GM19193 (cell line): ENCODE results near the gene KATNAL1.

Experiments used
- POLR2A ChIP-seq: IDR thresholded peaks from 4 replicates; pipeline ENCODE4 v1.6.1; 2011; ENCODE audit not compliant: insufficient read depth, insufficient read length; ENCODE audit errors: extremely low read depth

The KATNAL1 gene

DNA sequence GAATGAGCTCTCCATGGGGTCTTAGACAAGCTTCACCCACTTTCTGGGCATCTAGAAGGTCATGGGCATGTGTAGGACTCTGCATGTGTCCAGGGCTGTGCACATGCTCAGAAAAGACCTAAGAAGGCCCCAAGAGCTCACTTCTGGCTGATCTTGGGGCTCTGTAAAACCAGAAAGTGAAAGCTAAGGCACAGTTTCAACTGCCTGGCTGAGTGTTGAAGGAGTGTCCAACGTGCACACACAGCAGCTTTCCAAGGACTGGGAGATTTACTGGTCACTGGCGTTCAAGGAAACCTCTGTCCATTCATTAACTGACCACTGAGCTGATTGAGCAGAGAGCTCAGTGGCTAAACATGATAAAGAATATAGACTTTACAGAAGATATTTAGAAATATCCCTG lies 137.9 kb downstream of the KATNAL1 start:
- no peak for TF ChIP-seq POLR2A

DNA sequence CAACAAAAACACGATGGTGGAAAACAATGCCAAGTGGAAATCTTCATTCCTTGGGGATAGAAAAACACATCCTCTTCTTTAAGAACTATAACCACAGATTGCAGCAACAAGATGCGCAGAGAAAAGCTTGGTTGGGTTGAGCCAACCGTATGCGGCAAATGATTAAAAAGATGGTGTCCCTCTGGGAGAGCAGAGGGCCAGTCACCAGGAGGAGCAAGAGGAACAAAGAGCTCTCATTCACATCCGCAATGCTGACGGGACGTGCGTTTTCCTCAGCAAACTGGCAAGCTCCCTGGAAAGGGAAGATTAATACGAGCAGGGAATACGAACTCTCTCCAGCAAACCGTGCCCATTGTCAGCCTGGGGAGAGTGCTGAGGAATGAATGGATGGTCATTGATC lies 141.6 kb downstream of the KATNAL1 start:
- TF ChIP-seq POLR2A: no peak

DNA sequence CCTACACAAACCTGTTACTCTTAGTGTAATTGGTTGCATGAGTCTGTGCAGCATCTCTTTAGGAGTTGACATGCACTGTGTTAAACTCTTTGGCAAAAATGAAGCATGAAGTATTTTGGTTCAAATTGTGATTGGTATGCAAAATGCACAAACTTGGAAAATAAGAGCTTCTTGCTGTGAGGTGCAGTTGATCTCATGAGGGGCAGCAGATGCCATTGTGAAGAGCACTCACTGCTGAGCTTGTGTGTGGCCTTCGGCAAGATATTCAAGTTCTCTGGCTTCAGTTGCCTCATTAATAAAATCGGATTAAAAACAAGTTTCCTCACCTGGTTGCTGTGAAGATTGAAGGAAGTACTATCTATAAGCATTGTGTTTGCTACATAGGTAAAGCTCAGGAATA lies 142.3 kb downstream of the KATNAL1 start:
- TF ChIP-seq POLR2A: no peak

DNA sequence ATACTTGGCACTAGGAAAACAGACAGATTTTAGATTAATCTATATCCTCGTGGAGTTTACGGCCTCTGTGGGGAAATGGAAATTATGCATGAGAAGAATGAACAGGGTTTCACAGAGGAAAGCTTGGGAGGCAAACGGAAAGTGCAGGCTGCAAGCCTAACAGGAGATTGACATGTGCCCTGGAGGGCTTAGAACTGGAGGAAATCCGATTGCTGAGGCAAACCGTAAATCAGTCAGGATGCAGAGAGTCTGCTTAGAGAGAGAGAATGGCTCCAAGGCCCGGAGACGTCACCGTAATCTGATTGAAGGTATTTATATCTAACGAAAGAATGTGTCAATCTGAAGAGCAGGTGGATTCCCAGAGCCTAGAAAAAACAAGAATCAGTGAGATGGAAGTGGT lies 143.2 kb downstream of the KATNAL1 start:
- TF ChIP-seq POLR2A: no peak

DNA sequence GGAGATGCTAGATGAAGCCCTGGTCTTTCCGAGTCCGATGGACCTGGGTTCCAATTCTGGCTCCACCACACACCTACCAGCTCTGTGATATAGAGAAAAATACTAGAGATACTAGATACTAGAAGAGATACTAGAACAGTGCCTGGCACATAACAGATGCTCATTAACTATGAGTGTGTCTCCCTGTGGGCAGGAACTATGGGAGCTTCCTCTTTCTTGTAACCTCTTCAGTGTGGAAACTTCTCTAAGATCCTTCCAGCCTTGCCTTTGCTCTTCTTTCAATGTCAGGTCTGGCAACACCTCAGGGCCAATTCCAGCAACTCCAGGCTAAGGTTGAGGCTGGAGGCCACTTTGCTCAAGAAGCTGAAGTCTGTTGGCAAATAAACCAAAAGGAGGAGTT lies 143.9 kb downstream of the KATNAL1 start:
- TF ChIP-seq POLR2A: no peak

DNA sequence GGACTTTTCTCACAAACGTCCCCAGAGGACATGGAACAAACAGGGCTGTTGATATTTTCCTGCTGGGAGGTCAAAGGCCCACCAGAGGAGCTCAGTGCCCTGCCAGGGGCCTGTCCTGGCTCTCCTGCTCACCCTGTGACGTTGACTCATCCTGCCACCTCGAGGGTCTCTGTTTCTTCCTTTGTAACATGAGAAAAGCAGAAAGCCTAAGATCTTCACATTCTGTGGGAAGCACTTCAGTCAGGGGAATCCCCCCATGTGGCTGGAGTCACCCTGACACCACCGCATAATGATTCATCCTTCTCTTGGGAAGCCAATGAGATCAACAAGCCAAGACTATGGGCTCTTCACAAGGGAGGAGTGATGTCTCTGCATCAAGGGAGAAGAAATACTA lies 147.9 kb downstream of the KATNAL1 start:
- no peak for TF ChIP-seq POLR2A

DNA sequence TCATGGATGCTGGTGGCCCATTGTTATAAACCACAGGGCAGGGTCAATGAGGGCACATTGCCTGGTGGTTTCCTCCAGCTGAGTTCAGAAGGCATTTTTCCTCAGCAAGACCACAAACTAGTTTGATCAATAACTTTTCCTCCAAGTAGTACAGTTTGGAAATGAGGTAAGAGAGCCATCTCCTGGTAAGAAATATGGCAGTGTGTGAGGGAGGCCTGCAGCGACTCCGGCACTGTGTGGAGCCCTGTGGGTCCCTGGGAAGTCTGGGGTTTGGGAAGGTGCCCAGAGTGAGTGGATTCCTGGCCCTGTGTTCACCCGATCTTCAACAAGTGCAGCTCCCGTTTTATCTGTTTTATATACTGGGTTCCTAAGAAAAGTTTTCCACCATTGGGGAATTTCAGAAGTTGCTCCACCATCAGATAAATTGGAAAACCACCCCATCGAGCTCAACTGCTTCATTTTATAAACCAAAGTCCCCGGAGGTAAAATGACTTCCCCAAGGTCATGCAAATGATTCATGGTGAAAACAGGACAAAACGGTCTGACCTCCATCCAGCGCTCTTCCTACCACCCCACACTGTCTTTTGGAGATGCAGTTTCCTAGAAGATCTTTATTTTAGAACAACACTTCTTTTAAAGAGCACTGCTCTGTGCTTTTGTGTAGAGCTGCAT lies 148.4 kb downstream of the KATNAL1 start:
- no peak for TF ChIP-seq POLR2A

DNA sequence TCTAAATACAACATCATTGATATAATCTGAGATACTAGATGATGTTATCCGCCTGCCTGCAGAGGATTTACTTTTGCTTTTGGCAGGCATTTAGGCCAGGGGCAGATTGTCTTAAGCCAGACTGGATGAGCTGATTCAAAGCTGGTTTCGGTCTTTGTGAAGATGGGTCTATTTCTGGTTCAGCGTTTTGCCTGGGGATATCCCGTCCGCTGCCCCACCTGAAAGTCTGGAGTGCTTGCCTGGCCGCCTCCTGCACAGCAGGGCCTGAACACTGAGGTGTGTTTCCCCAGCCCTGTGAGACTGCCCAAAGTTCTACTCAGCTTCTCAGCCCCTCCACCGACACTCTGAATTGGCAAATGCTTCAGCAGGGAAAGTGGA lies 149.7 kb downstream of the KATNAL1 start:
- no peak for TF ChIP-seq POLR2A

DNA sequence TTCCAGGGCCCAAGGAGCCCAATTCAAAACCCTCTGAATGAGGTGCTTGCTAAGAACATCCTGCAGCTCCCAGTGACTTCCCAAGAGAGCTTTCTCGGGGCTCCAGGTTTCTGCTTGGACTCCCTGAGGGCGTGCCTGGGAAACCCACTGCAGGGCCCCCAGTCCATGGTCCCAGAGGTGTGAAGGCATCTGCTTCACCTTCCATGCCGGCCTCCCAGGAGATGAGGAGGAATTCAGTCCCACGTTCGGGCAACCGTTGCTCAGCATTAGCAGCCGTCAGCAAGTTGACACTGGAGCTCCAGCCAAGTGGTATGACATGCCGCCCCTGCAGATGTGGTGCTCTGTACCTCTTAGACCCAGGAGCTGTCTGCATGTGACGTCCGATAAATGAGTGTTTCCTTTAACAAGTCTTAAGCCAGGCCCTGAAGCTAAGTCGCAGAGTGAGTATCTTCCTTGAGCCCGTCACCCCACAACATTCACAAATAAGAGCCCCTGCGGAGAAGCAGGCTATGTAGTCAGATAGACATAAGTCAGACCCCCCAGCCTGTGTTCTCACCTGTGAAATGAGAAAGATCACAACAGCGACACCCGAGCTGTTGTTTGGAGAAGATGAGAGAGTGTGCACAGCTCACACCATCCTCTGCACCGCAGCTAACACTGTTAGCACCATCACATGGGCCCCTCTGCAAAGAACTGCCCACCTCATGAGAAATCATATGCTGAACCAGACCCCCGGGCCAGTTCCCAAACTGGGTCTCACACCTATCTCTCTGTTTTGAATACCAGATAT lies 150.3 kb downstream of the KATNAL1 start:
- TF ChIP-seq POLR2A: no peak

DNA sequence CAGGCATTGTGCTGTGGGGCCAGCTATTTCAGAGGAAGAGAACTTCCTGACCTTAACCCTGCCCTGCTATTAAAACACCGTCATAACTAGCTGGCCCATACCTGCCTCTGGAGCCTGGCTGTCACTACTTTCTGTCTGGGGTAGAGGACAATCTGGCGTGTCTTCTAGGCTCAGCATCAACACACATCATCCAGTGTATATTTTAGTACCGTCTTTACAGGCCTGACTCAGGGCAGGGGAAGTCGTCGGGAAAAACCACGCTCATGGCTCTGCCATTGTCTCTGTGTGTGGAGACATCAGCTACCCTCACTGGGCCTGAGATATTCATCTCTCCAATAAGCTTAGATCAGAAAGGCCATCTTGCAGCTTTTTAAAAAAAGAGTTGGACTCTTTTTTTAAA lies 151.1 kb downstream of the KATNAL1 start:
- TF ChIP-seq POLR2A: no peak

DNA sequence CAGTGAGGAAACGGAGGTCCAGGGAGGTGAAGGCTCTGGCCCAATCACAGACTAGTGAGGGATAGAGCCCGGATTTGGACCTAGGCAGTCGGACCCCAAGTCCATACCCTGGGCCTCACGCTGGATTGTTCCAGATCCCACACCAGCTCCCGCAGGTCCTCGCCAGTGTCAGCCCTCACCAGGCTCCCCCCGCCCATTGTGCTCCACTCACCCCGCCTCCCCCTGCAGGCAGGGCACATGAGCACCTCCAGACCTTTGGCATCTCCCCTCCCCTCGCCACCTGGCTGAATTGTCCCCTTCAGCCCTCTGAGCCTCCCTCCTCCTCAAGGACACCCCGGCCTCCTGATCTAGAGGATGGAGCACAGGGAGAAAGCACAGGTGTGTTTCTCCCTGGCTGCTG lies 152.4 kb downstream of the KATNAL1 start:
- TF ChIP-seq POLR2A: no peak

DNA sequence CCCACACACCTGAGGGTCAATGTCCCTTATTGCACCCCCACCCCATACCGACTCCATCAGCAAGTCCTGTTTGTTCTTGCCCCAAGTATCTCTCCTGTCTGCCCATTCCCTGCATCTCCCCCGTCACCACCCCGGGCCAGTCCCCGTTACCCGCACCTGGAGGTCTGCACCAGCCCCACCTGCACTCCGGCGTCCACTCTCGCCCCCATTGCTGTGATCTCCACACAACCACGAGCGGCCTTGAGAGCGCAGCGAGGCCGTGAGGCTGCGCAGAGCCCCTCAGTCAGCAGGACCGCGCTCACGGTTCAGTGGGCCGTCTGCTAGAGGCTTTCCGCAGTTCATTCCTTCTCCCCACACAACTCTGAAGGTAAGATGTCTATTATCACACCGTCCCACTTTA lies 152.8 kb downstream of the KATNAL1 start:
- no peak for TF ChIP-seq POLR2A

DNA sequence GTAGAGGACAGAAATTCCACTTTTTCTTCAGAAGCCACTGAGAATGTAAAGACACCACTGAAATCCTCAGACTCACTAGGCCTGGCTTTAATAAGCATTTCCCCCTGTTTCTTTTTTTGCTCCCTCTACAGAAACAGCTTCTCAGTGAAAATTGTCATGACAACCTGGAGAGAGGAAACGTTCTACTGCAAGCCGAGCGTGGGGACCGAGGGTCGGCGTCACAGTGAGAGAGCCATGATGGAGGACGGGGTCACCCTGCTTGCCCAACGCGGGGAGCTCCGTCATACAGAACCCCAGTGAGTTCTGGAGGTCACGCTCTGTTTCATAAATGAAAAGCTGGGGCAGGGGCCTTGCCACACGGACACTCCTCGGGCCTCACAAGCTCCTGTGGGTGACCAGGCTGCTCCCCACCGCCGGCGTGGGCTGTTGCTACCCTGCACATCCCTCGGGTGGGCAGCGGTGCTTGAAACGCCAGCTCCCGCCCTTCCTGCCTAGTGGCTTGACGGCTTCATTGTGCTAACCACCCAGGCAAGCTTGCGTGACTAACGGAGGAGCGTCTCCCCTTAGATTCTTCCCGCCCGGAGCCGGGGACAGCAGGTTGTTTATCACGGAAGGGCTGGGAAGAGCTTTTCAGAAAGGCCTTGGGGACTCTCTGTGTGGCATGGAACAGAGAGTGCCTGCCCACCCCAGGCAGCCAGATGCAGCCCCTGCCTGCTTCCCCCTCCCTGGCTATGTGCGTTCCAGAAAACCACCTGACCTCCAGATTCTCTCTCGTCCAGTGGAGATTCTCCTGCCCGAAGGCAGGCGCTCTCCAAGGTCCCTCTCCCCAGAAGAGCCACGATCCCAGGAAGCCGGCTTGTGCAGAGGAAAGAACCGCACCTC lies 153.6 kb downstream of the KATNAL1 start:
- TF ChIP-seq POLR2A: no peak
